HepG2 (cell line): Measurements from ENCODE around the gene ACVR1B. TPM values are rescaled to one million over a fixed set of nuclear protein-coding genes. Genes with fewer than 3 reads are reported as not detected.

Experiments used
- ATAC-seq: fragments of 200-7000 bp; cut with Tn5 transposase; 3 replicates; pipeline ENCODE4 v1.9.1; 2020; ENCODE audit warnings: mild to moderate bottlenecking, moderate library complexity
- BruUV-seq: library from RNA; stranded (reverse); fragments of 400-500 nt; replicated peaks from 2 replicates; lab custom pipeline; 2021; lab: Mats Ljungman, UMichigan
- CTCF ChIA-PET: fragments of 300-600 bp; formaldehyde crosslinking; extraction: SDS; loops from one replicate; lab custom pipeline; 2021; ENCODE audit warnings: low total read pairs, inconsistent platforms, low intra/inter-chr PET ratio; lab: Yijun Ruan, JAX
- POLR2A ChIA-PET: fragments of 350-600 bp; sonication (Branson Sonifier 250); formaldehyde crosslinking; loops from one replicate; lab custom pipeline; 2020; ENCODE audit warnings: antibody characterized with exemption, inconsistent platforms; lab: Yijun Ruan, JAX
- DNase-seq: peaks from one replicate; pipeline ENCODE4 v3.0.0-alpha.2; 2015; ENCODE audit warnings: low spot score
- FAIRE-seq: peaks from 3 replicates; lab custom pipeline; 2011; peaks lifted over from hg19 to GRCh38; lab: Jason Lieb, UNC
- H2AFZ ChIP-seq: one replicate; pipeline ENCODE4 v1.6.1; 2011; ENCODE audit warnings: low read length, inconsistent platforms
- H3K27ac ChIP-seq: fragments of 300-600 bp; 3 replicates; pipeline ENCODE4 v1.8.0; 2011; ENCODE audit warnings: mixed run types, mild to moderate bottlenecking, mixed read lengths, low read length, inconsistent platforms; ENCODE audit not compliant: insufficient read depth; ENCODE audit errors: extremely low read length
- H3K27me3 ChIP-seq, 2 experiments: fragments of 200-600 bp in 1 of 2; 2 replicates in 1 of 2; 3 replicates in 1 of 2; pipeline versions ENCODE4 v1.6.0 to v1.8.0; 2011; ENCODE audit warnings: low read length in 2 of 2, mild to moderate bottlenecking in 2 of 2, moderate library complexity in 2 of 2, inconsistent platforms in 1 of 2; ENCODE audit not compliant: insufficient read depth in 2 of 2, control insufficient read depth in 1 of 2
- H3K36me3 ChIP-seq, 2 experiments: fragments of 200-600 bp in 1 of 2; replicated peaks in 1 of 2; 2 replicates in 1 of 2; 3 replicates in 1 of 2; pipeline versions ENCODE4 v1.5.1 to v1.8.0; 2011; ENCODE audit warnings: low read length in 2 of 2, inconsistent platforms in 1 of 2; ENCODE audit not compliant: insufficient read depth in 2 of 2, control insufficient read depth in 1 of 2
- H3K4me1 ChIP-seq: 2 replicates; pipeline ENCODE4 v1.5.1; 2012; ENCODE audit warnings: low read length, inconsistent platforms; ENCODE audit not compliant: insufficient read depth
- H3K4me2 ChIP-seq: 2 replicates; pipeline ENCODE4 v1.6.0; 2011; ENCODE audit warnings: low read depth, low read length, inconsistent platforms
- H3K4me3 ChIP-seq, 3 experiments: fragments of 200-600 bp in 1 of 3; sonication (generic), shearing (Covaris generic) in 1 of 3; replicated peaks in 1 of 3; 2 replicates each; pipeline ENCODE4 v1.5.1; 2011 to 2016; ENCODE audit warnings: low read length in 3 of 3, inconsistent platforms in 2 of 3, low read depth in 2 of 3, mild to moderate bottlenecking in 2 of 3, control low read depth in 1 of 3, mixed read lengths in 1 of 3; ENCODE audit not compliant: insufficient read depth in 1 of 3
- H3K79me2 ChIP-seq: one replicate; pipeline ENCODE4 v1.6.1; 2011; ENCODE audit warnings: low read length, inconsistent platforms; ENCODE audit not compliant: insufficient read depth
- H3K9ac ChIP-seq: 2 replicates; pipeline ENCODE4 v1.6.0; 2011; ENCODE audit warnings: mild to moderate bottlenecking, low read depth, low read length, inconsistent platforms; ENCODE audit not compliant: insufficient read depth
- H3K9me3 ChIP-seq: 2 replicates; pipeline ENCODE4 v1.5.1; 2012; ENCODE audit warnings: mild to moderate bottlenecking, low read length
- H4K20me1 ChIP-seq: 2 replicates; pipeline ENCODE4 v1.6.0; 2011; ENCODE audit warnings: inconsistent platforms, mild to moderate bottlenecking, low read length, moderate library complexity; ENCODE audit not compliant: insufficient read depth
- AKAP8 ChIP-seq: sonication (generic); formaldehyde crosslinking; IDR thresholded peaks from 2 replicates; pipeline ENCODE4 v1.5.1; 2020; ENCODE audit warnings: mild to moderate bottlenecking, missing genetic modification reagents
- ARID2 ChIP-seq: sonication (generic); formaldehyde crosslinking; IDR thresholded peaks from 2 replicates; pipeline ENCODE4 v1.8.1; 2022; ENCODE audit warnings: mild to moderate bottlenecking, missing genetic modification reagents, borderline replicate concordance
- DDIT3 ChIP-seq: sonication (generic); formaldehyde crosslinking; IDR thresholded peaks from 2 replicates; pipeline ENCODE4 v1.4.0; 2020; ENCODE audit warnings: mild to moderate bottlenecking, missing genetic modification reagents
- HOXA9 ChIP-seq: sonication (generic); formaldehyde crosslinking; IDR thresholded peaks from 2 replicates; pipeline ENCODE4 v1.8.1; 2022; ENCODE audit warnings: missing genetic modification reagents, mild to moderate bottlenecking, moderate library complexity, borderline replicate concordance
- NR2F1 ChIP-seq, 2 experiments: fragments of 450-650 bp in 1 of 2; formaldehyde crosslinking in 1 of 2; IDR thresholded peaks; 2 replicates each; pipeline versions ENCODE4 v1.5.0 to v1.6.1; 2016 to 2020; ENCODE audit warnings: mild to moderate bottlenecking in 1 of 2, missing compliant biosample characterization in 1 of 2, missing genetic modification reagents in 1 of 2, moderate library complexity in 1 of 2
- PTBP1 ChIP-seq: fragments of 200-400 bp; formaldehyde crosslinking; IDR thresholded peaks from 2 replicates; pipeline ENCODE4 v1.6.1; 2018; ENCODE audit warnings: low read length, low read depth; ENCODE audit not compliant: poor library complexity, severe bottlenecking
- ZNF124 ChIP-seq: sonication (generic); formaldehyde crosslinking; IDR thresholded peaks from 2 replicates; pipeline ENCODE4 v1.4.0; 2020; ENCODE audit warnings: missing genetic modification reagents
- ZNF318 ChIP-seq: sonication (generic); formaldehyde crosslinking; IDR thresholded peaks from 2 replicates; pipeline ENCODE4 v1.4.0; 2020; ENCODE audit warnings: mild to moderate bottlenecking, missing genetic modification reagents
- ZNF564 ChIP-seq: sonication (generic); formaldehyde crosslinking; IDR thresholded peaks from 2 replicates; pipeline ENCODE4 v1.8.1; 2023; ENCODE audit warnings: mild to moderate bottlenecking, missing genetic modification reagents
- ZNF674 ChIP-seq: sonication (generic); formaldehyde crosslinking; IDR thresholded peaks from 2 replicates; pipeline ENCODE4 v1.5.0; 2020; ENCODE audit warnings: low read depth, mild to moderate bottlenecking, missing genetic modification reagents
- ZNF784 ChIP-seq: sonication (generic); formaldehyde crosslinking; IDR thresholded peaks from 2 replicates; pipeline ENCODE4 v1.5.1; 2020; ENCODE audit warnings: missing genetic modification reagents, mild to moderate bottlenecking, borderline replicate concordance
- WGBS: methylation state at CpG from one replicate; pipeline ENCODE4 v1.1.6; 2017; ENCODE audit warnings: low lambda C conversion rate; 5-methylcytosine and 5-hydroxymethylcytosine counted together
- in situ Hi-C: cut with HindIII; loops from 2 replicates; pipeline ENCODE4 v1.10.0; 2017; ENCODE audit warnings: low pct_unique_long_range_greater_than_20kb; ENCODE audit not compliant: extremely low pct_ligation_motif_present
- intact Hi-C: fragments of 100-400 bp; cut with micrococcal nuclease; formaldehyde crosslinking; loops from one replicate; pipeline ENCODE4 v1.10.0; 2022; ENCODE audit not compliant: unreplicated experiment
- polyA plus RNA-seq, 8 experiments: library from polyadenylated mRNA; depleted of rRNA in 3 of 8; stranded (reverse) in 7 of 8; unstranded in 1 of 8; fragments of >200 nt; fragmentation: Illumina TruSeq in 4 of 8; extraction: Trizol in 4 of 8; gene quantifications; 2 replicates each; pipeline versions ENCODE4 v1.2.1 to v1.2.3, GENCODE V29; 2011 to 2016; ENCODE audit warnings: low read depth in 4 of 8, missing spikeins in 1 of 8, mixed read lengths in 1 of 8; ENCODE audit not compliant: insufficient read depth in 1 of 8
- total RNA-seq, 5 experiments: library from RNA; depleted of rRNA; stranded (reverse); fragments of >200 nt; fragmentation: Illumina TruSeq; extraction: Trizol; gene quantifications; 2 replicates each; pipeline ENCODE4 v1.2.3, GENCODE V29; 2016; ENCODE audit warnings: low read depth in 1 of 5

ACVR1B gene
- total and polyA plus RNA-seq, 2 of the 13 experiments (the other 11 are each of a cell fraction or from before 2014, with no cell fraction given), result 8.9 to 12.1 TPM

GRCh38 chr12:52027085-52027843 is 75.8 kb downstream of the ACVR1B start:
- no peaks in the 10 kb centered on the region for H3K79me2 ChIP-seq
- WGBS, result no CpG with 5 or more reads among the region's 12 CpGs
- peaks cover 0 to 4% of the 10 kb centered on the region in 2 experiments; a peak in 2 of 5 replicates for H3K27me3 ChIP-seq
- H2AFZ ChIP-seq, result no peak overlapping the region
- ChIA-PET CTCF (interaction anchor here (1.5 to 4.4 kb wide), 4 partner anchors 41 to 93 kb away, joined by 5 to 79 read pairs (median 46); partner anchors contain the start of gene ATG101), POLR2A (no interaction called here)
- H3K4me3 ChIP-seq, result no peak overlapping the region
- ATAC-seq (no peak), FAIRE-seq (no peak), DNase-seq (no peak)
- no peaks in the 10 kb centered on the region for H4K20me1 ChIP-seq
- intact Hi-C loops, result no loop called here
- H3K4me2 ChIP-seq, result no peak overlapping the region
- no TSS peak for BruUV-seq
- H3K9ac ChIP-seq, result no peak overlapping the region
- H3K9me3 ChIP-seq, result no peaks in the 10 kb centered on the region
- H3K36me3 ChIP-seq, result no peaks in the 10 kb centered on the region
- H3K27ac ChIP-seq, result no peak overlapping the region
- in situ Hi-C loops, result loop anchor here (5.0 kb wide), 2 partner anchors 55 to 95 kb away; no protein-coding TSS in a partner anchor
- H3K4me1 ChIP-seq, result peaks cover 37% of the 10 kb centered on the region
- TF ChIP-seq ARID2 (CRISPR knock-in tag) (no peak), ZNF318 (CRISPR knock-in tag) (no peak), NR2F1 (CRISPR knock-in tag; IDR thresholded peaks at IDR 0.05) (no peak), PTBP1 (no peak), ZNF784 (CRISPR knock-in tag) (no peak), AKAP8 (CRISPR knock-in tag) (no peak), DDIT3 (no peak), ZNF564 (no peak), ZNF674 (CRISPR knock-in tag) (no peak), HOXA9 (no peak), ZNF124 (no peak)
